ENCODE results near the gene CYBC1. TPM values are rescaled to one million over a fixed set of nuclear protein-coding genes. Genes with fewer than 3 reads are reported as not detected.

Gene CYBC1
- total RNA-seq, 1 experiment from 2014 or later, result 99.9 TPM

DNA sequence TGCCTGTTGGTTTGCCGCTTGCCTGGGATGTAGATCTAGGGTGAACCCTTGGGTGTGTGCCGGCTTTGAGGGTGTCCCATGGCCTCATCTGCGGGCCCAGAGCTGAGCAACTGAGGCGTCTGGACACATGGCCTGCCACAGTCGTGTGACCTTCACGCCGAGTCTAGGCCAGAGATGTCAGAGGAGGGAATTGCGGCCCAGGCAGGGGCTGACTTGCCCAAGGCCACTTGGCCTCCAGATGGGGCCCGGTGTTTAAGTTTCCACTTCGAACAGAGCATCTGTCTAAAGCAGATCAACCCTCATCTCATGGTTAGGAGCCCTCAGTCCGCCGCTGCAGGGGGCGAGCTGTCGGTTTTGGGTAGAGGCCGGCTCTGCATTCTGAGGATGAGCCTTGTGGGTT is 41.0 kb upstream of the CYBC1 start:
- Mint-ChIP-seq H3K4me3 (ENCODE audit: unreplicated experiment) (no peak overlapping the region), H3K36me3 (ENCODE audit: insufficient read depth, unreplicated experiment) (peaks cover 40% of the 10 kb centered on the region), H3K27ac (ENCODE audit: unreplicated experiment) (no peak overlapping the region), H3K27me3 (ENCODE audit: insufficient read depth, unreplicated experiment) (peaks cover 4% of the 10 kb centered on the region), H3K4me1 (ENCODE audit: low read depth, unreplicated experiment) (peaks cover 12% of the 10 kb centered on the region), H3K9me3 (ENCODE audit: unreplicated experiment) (no peaks in the 10 kb centered on the region)
- H3K4me1 ChIP-seq, result peaks cover 18% of the 10 kb centered on the region
- BruUV-seq (replicated peaks), result no TSS peak
- POLR2A ChIA-PET, result no interaction called here
- no peaks in the 10 kb centered on the region for H3K36me3 ChIP-seq (ENCODE audit: control insufficient read depth, insufficient read depth, low read length)
- no peak for DNase-seq
- CTCF ChIA-PET, result interaction anchor here (0.6 kb wide), 1 partner anchor 11 kb away, joined by 8 read pairs; no protein-coding TSS in a partner anchor
- no peaks in the 10 kb centered on the region for H3K27me3 ChIP-seq (replicated peaks; ENCODE audit: control insufficient read depth, insufficient read depth, low read length)
- intact Hi-C loops (cut with micrococcal nuclease; ENCODE audit: unreplicated experiment), result loop anchor here (5.0 kb wide), 1 partner anchor 139 kb away; no protein-coding TSS in a partner anchor
- no peak overlapping the region for H3K4me3 ChIP-seq (ENCODE audit: low read depth, low read length)
- TF ChIP-seq, protein P1, sequence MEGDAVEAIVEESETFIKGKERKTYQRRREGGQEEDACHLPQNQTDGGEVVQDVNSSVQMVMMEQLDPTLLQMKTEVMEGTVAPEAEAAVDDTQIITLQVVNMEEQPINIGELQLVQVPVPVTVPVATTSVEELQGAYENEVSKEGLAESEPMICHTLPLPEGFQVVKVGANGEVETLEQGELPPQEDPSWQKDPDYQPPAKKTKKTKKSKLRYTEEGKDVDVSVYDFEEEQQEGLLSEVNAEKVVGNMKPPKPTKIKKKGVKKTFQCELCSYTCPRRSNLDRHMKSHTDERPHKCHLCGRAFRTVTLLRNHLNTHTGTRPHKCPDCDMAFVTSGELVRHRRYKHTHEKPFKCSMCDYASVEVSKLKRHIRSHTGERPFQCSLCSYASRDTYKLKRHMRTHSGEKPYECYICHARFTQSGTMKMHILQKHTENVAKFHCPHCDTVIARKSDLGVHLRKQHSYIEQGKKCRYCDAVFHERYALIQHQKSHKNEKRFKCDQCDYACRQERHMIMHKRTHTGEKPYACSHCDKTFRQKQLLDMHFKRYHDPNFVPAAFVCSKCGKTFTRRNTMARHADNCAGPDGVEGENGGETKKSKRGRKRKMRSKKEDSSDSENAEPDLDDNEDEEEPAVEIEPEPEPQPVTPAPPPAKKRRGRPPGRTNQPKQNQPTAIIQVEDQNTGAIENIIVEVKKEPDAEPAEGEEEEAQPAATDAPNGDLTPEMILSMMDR (IDR thresholded peaks at IDR 0.05; ENCODE audit: insufficient read depth in 1 of 2, low read depth in 1 of 2, low read length in 1 of 2, severe bottlenecking in 1 of 2, unreplicated experiment in 1 of 2), result no peak
- H3K9me3 ChIP-seq, result no peaks in the 10 kb centered on the region

DNA sequence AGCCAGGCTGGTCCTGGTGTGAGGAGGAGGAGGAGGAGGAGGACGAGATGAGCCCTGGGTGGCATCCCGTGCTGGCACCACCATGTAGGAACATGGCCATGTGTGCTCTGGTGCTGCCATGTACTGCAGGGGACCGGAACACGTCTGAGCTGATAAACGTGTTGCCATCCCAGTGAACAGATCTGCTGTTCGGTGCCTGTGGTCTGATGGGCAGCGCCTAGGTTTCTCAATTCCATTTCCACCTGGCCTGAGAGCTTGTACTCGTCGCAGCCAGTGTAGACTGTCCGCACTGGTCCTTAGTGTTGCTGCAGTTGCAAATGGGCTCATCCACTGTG is 40.6 kb upstream of the CYBC1 start:
- H3K4me3 Mint-ChIP-seq (ENCODE audit: unreplicated experiment), result no peak overlapping the region
- H3K36me3 Mint-ChIP-seq (ENCODE audit: insufficient read depth, unreplicated experiment), result peaks cover 44% of the 10 kb centered on the region
- ChIA-PET POLR2A (no interaction called here), CTCF (interaction anchor here (0.6 kb wide), 1 partner anchor 11 kb away, joined by 8 read pairs; no protein-coding TSS in a partner anchor)
- Histone ChIP-seq H3K4me1 (peaks cover 14% of the 10 kb centered on the region), H3K4me3 (ENCODE audit: low read depth, low read length) (no peak overlapping the region), H3K27me3 (replicated peaks; ENCODE audit: control insufficient read depth, insufficient read depth, low read length) (no peaks in the 10 kb centered on the region), H3K9me3 (no peaks in the 10 kb centered on the region), H3K36me3 (ENCODE audit: control insufficient read depth, insufficient read depth, low read length) (no peaks in the 10 kb centered on the region)
- H3K27me3 Mint-ChIP-seq (ENCODE audit: insufficient read depth, unreplicated experiment), result peaks cover 4% of the 10 kb centered on the region
- H3K4me1 Mint-ChIP-seq (ENCODE audit: low read depth, unreplicated experiment), result peaks cover 15% of the 10 kb centered on the region
- no TSS peak for BruUV-seq (replicated peaks)
- TF ChIP-seq, protein P1 (IDR thresholded peaks at IDR 0.05; ENCODE audit: insufficient read depth in 1 of 2, low read depth in 1 of 2, low read length in 1 of 2, severe bottlenecking in 1 of 2, unreplicated experiment in 1 of 2), result no peak
- DNase-seq, result no peak
- intact Hi-C loops (cut with micrococcal nuclease; ENCODE audit: unreplicated experiment), result loop anchor here (5.0 kb wide), 1 partner anchor 139 kb away; no protein-coding TSS in a partner anchor
- no peaks in the 10 kb centered on the region for H3K9me3 Mint-ChIP-seq (ENCODE audit: unreplicated experiment)
- no peak overlapping the region for H3K27ac Mint-ChIP-seq (ENCODE audit: unreplicated experiment)

DNA sequence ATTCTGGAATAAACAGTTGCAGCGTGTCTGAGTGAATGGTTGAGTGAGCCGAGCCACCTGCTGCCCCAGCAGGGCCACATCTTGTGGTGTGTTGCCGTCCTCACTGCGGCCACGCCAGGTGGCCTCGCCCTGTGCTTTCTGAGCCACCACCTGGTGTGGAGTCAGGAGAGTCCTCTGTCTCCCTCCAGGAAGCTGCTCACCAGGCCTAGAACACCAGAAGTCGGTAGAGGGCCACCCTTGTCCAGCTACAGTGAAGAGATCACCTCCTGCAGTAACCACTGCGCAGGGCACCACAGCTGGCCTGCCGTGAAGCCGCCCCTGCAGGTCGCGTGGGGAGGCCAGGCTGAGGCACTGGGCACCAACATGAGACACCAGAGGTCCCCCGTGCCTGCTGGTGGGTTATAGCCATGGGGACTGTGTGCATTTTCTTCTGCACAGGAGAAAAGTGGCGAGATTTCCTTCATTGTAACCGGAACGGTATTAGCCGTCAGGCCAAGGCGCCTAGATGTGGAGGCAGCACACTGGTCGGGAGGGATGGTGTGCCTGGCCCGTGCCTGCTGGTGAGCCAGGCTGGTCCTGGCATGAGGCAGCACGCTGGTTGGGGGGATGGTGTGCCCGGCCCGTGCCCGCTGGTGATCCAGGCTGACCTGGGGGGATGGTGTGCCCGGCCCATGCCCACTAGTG is 40.1 kb upstream of the CYBC1 start:
- no peaks in the 10 kb centered on the region for H3K27me3 ChIP-seq (replicated peaks; ENCODE audit: control insufficient read depth, insufficient read depth, low read length)
- H3K4me3 ChIP-seq (ENCODE audit: low read depth, low read length), result no peak overlapping the region
- Mint-ChIP-seq H3K36me3 (ENCODE audit: insufficient read depth, unreplicated experiment) (peaks cover 49% of the 10 kb centered on the region), H3K4me1 (ENCODE audit: low read depth, unreplicated experiment) (peaks cover 18% of the 10 kb centered on the region), H3K27me3 (ENCODE audit: insufficient read depth, unreplicated experiment) (peaks cover 4% of the 10 kb centered on the region), H3K4me3 (ENCODE audit: unreplicated experiment) (no peak overlapping the region), H3K9me3 (ENCODE audit: unreplicated experiment) (no peaks in the 10 kb centered on the region), H3K27ac (ENCODE audit: unreplicated experiment) (no peak overlapping the region)
- H3K36me3 ChIP-seq (ENCODE audit: control insufficient read depth, insufficient read depth, low read length), result no peaks in the 10 kb centered on the region; the same call in 1 of the 2 replicates
- no peak for DNase-seq
- H3K4me1 ChIP-seq, result peaks cover 9% of the 10 kb centered on the region
- TF ChIP-seq, protein P1 (IDR thresholded peaks at IDR 0.05; ENCODE audit: insufficient read depth in 1 of 2, low read depth in 1 of 2, low read length in 1 of 2, severe bottlenecking in 1 of 2, unreplicated experiment in 1 of 2), result no peak
- ChIA-PET CTCF (no interaction called here), POLR2A (no interaction called here)
- intact Hi-C loops (cut with micrococcal nuclease; ENCODE audit: unreplicated experiment), result loop anchor here (5.0 kb wide), 1 partner anchor 138 kb away; no protein-coding TSS in a partner anchor
- no peaks in the 10 kb centered on the region for H3K9me3 ChIP-seq
- BruUV-seq (replicated peaks), result no TSS peak

Measured in Caco-2 (cell line).